Measurements from ENCODE around the gene TRABD. TPM values are rescaled to one million over a fixed set of nuclear protein-coding genes. Genes with fewer than 3 reads are reported as not detected.
"Not testable (repeated sequence)": the region's sequence is repeated elsewhere in the genome, so short reads cannot be mapped to it uniquely, and the experiment has no call there.

Gene TRABD, protein sequence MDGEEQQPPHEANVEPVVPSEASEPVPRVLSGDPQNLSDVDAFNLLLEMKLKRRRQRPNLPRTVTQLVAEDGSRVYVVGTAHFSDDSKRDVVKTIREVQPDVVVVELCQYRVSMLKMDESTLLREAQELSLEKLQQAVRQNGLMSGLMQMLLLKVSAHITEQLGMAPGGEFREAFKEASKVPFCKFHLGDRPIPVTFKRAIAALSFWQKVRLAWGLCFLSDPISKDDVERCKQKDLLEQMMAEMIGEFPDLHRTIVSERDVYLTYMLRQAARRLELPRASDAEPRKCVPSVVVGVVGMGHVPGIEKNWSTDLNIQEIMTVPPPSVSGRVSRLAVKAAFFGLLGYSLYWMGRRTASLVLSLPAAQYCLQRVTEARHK
- total RNA-seq (ENCODE audit: low replicate concordance), result 15.5 and 16.8 TPM in 2 replicates

DNA sequence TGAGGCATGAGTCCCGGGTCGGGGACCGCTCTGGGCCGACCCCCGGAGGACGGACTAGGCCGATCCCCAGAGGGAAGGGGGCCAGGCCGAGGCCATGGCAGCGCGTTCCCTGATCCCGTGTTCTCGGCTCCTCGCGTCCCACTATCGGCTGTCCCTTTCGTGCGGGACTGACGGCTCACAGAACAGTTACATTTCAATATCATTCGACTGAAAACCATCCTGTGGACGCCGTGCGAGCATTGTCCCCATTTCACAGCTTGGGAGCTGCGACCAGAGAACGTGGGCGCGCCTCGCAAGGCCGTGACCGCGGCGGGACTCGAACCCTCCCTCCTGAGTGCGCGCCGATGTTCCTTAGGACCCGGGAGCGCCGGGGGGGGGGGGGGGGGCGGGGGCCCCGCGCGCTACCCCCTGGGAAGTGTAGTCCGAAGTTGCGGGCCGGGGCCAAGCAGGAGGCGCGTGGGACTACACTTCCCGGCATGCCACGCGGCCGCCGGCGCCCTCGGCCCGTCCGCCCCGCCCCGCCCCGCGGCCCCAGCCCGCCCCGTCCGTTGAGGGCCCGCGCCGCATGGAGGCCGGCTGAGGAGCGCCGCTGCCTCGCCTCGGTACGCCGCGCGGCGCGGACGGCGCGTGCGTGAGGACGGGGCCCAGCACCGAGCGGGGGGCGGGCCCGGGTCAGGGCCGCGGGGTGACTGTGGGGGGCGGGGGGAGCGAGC is at the start of gene TRABD:
Gene TRABD, plus strand, starts transcription at position 539 of the 713 bp plus-strand sequence. CDS start 7,148 bp downstream, outside the sequence.
- peak; percentile 82 for DNase-seq (ENCODE audit: low read depth)
- TF ChIP-seq, protein P1, sequence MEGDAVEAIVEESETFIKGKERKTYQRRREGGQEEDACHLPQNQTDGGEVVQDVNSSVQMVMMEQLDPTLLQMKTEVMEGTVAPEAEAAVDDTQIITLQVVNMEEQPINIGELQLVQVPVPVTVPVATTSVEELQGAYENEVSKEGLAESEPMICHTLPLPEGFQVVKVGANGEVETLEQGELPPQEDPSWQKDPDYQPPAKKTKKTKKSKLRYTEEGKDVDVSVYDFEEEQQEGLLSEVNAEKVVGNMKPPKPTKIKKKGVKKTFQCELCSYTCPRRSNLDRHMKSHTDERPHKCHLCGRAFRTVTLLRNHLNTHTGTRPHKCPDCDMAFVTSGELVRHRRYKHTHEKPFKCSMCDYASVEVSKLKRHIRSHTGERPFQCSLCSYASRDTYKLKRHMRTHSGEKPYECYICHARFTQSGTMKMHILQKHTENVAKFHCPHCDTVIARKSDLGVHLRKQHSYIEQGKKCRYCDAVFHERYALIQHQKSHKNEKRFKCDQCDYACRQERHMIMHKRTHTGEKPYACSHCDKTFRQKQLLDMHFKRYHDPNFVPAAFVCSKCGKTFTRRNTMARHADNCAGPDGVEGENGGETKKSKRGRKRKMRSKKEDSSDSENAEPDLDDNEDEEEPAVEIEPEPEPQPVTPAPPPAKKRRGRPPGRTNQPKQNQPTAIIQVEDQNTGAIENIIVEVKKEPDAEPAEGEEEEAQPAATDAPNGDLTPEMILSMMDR (IDR thresholded peaks at IDR 0.05; ENCODE audit: insufficient read depth, low read length), result no peak
- peak within 1 kb of the TSS; percentile 72 for H3K4me3 ChIP-seq (ENCODE audit: low read depth, low read length)

DNA sequence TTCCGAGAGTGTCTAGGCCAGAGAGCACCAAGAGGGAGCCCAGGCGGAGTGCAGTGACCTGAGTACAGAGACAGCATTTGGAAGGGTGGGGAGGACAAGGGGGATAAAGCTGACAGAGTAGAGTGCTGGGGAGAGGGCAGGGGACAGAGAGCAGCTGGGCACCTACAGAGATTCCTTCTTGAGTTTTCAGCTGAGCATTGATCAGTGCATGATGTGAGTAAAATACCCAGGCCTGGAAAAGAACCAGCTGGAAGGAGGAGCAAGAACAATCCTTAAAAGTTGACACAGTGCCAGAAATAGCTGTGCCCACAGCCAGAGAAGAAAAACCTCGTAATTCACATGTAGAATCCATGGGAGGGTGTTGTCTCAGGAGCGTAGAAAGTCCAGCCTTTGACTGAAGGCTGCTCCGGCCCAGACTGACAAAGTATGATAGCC is 49.1 kb upstream of the TRABD start:
- peak; percentile 28 for DNase-seq (ENCODE audit: low read depth)
- H3K4me3 ChIP-seq (ENCODE audit: low read depth, low read length), result no peak overlapping the region
- TF ChIP-seq, protein P1 (IDR thresholded peaks at IDR 0.05; ENCODE audit: insufficient read depth, low read length), result no peak

DNA sequence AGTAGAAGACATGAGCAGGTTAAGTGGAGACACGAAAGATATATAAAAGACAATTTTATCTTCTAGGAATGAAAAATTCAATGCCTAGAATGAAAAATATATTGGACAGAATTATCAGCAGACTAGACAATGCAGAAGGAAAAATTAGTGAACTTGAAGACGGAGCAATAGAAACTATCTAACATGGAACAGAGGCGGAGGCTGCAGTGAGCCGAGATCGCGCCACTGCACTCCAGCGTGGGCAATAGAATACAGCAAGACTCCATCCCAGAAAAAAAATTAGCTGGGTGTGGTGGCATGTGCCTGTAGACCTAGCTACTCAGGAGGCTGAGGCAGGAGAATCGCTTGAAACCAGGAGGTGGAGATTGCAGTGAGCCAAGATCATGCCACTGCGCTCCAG is 48.4 kb upstream of the TRABD start:
- DNase-seq (ENCODE audit: low read depth), result not testable (repeated sequence)

DNA sequence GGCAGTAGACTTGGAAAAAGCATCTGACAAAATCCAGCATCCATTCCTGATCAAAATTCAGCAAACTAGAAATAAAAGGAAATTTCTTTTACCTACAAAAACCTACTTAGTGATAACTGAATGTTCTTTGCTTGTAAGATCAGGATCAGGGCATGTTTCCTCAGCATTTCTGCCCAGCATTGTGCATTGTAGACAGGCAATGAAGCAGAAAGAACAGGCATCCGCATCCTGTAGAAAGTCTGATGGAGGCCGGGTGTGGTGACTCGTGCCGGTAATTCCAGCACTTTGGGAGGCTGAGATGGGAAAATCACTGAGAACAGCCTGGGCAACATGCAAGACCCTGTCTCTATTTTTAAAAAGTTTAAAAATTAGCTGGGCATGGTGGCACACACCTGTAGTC is 47.7 kb upstream of the TRABD start:
- TF ChIP-seq, protein P1 (IDR thresholded peaks at IDR 0.05; ENCODE audit: insufficient read depth, low read length), result no peak
- H3K4me3 ChIP-seq (ENCODE audit: low read depth, low read length), result no peak overlapping the region
- no peak for DNase-seq (ENCODE audit: low read depth)

More for the DNA sequence above, 48.4 kb upstream of the TRABD start:
- H3K4me3 ChIP-seq (ENCODE audit: low read depth, low read length), result not testable (repeated sequence)

DNA sequence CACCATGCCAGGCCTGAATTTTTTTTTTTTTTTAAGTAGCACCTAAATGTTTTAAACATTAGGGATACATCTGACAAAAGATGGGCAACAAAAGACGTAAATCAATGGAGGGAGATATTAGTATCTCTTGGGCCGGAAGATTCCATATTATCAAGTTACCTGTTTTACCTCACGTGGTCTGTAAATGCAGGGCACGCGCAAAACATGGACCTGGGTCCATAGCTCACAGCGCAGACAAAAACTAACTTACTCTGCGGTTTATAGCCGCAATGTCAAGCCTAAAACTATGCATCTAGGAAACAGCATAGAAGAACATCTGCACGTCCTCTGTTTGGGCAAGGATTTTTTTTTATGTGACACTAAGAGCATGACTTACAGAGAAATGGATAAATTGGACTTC is 46.7 kb upstream of the TRABD start:
- no peak overlapping the region for H3K4me3 ChIP-seq (ENCODE audit: low read depth, low read length)
- DNase-seq (ENCODE audit: low read depth), result no peak
- TF ChIP-seq, protein P1 (IDR thresholded peaks at IDR 0.05; ENCODE audit: insufficient read depth, low read length), result no peak

DNA sequence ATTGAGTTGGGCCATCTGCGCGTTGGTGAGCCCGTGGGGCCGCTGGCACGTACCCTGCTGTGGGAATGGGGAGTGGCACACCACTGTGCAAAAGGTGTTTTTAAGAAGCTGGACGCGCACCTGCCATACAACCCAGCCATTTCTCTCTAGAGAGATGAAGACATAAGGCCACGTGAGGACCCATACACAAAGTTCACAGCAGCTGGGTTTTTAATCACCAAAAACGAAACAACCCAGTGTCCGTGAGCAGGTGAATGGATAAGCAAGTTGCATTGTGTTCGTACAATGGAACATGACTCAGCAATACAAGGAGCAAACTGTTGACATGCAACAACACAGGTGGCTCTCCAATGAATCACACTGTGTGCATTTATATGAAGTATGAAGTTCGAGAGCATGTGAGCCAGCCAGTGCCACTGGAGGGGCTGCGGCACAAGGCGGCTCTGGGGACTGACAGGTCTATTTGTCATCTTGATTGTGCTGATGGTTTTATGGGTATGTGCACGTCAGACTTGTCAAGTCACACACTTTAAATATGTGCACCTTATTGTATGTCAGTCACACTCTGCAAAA is 45.8 kb upstream of the TRABD start:
- DNase-seq (ENCODE audit: low read depth), result no peak
- TF ChIP-seq, protein P1 (IDR thresholded peaks at IDR 0.05; ENCODE audit: insufficient read depth, low read length), result no peak
- no peak overlapping the region for H3K4me3 ChIP-seq (ENCODE audit: low read depth, low read length)

DNA sequence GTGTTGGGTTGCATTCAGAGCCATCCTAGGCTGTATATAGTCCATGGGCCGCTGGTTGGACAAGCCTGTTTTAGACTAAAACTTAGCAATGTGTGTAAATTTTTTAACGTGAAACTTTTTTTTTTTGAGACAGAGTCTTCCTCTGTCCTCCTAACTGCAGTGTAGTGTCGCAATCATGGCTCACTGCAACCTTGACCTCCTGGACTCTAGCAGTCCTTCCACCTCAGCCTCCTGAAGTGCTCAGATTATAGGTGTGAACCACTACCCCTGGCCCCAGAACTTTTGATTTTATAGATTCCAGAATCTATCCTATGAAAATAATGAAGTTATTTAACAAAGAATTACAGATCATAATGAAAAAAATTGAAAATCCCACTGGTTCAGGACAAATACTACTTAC is 45.1 kb upstream of the TRABD start:
- no peak for DNase-seq (ENCODE audit: low read depth)
- TF ChIP-seq, protein P1 (IDR thresholded peaks at IDR 0.05; ENCODE audit: insufficient read depth, low read length), result no peak
- no peak overlapping the region for H3K4me3 ChIP-seq (ENCODE audit: low read depth, low read length)

Measured in fibroblast of the aortic adventitia (primary cell).